C1 segment of cervical spinal cord (tissue), 14 donors: ENCODE measurements around the gene TMEM26.

ENCODE experiments used
- DNase-seq, 14 donors: peaks; one replicate each; lab custom pipeline; 2025; lab: John Stamatoyannopoulos, UW

Gene TMEM26

GRCh38 chr10:61452655-61453641 is at the start of gene TMEM26:
Gene TMEM26 (minus strand): TSS chr10:61453381. CDS start chr10:61453081, 300 bp downstream.
- peak in 2 of 14 donors; percentile 1 to 18 for DNase-seq

- DNase-seq, result no peak
Observed at GRCh38 chr10:61500460-61500859, 47.3 kb upstream of the TMEM26 start.

DNA sequence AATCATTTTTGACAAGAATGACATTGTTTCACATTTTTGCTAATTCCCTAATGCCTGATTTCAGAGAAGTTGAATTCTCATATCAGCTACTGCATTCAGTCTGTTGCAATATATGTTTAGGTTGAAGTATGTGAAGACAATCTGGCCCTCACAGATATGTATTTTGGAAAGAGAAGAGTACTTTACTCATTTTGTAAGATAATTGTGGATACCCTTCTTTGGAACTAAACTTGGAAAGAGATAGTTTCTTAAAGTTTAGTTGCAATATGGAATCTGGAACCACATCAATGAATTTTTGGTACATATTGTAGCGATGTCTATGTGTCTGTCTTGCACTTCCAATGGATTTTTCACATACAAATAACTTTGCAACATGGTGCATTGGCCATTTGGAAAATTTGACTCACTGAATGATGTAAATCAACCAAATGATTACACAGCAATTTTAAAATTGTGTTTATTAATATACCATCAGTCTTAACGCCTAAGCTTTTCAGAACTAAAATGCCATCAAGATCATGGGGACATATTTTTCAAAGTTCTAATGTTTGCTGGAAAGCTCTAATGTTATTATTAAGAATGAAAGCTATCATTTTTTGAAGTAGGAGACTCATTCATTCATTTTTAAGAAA is 39.3 kb upstream of the TMEM26 start:
- no peak for DNase-seq

GRCh38 chr10:61487506-61487905 is 34.3 kb upstream of the TMEM26 start:
- no peak for DNase-seq

DNA sequence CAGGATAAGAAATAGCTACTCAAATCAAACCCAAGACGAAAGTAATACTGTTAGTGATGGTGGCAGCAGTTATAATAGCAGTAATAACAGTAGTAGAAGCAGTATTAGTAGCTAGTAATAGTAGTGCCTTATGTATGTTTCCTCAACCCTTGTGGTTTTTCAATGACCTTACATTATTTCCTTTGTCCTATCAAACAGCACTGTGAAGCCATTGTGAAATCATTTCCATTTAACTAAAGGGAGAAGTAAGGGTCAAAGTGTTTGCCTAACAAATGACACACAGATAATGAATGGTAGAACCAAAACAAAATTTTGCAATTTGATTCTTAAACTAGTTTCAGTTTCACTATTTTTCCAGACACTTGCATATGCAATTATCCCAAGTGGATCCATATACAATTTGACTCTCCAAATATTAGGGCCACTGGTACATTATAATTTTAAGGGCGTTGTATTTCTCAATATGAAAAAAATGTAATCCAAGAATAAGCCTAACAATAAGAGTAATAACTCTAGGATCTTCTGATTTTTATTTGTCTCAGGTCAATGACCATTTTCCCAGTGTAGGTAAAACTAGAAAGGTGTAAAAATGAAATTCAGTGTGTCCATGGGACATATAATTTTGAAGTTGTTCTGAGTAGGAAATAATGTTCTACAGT is 33.7 kb upstream of the TMEM26 start:
- DNase-seq, result no peak

DNA sequence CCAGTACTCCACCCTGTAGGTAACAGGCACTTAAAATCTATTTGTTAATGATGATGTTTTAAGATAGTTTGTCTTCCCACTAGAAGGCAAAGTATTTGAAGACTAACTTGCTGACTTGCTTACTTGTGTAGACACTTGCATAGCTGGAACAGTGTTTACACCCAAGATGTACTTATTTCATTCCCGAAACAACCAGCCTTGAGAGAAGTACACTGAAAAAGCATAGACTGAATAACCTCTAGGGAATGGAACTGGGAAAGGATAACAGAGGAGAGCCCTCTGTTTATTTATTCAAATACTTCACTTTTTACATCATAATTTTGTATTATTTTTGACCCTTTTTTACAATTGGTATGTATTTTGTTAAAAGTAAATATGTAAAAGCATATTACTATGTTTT is 33.1 kb upstream of the TMEM26 start:
- no peak for DNase-seq

GRCh38 chr10:61481597-61481996 is 28.4 kb upstream of the TMEM26 start:
- DNase-seq, result no peak

DNA sequence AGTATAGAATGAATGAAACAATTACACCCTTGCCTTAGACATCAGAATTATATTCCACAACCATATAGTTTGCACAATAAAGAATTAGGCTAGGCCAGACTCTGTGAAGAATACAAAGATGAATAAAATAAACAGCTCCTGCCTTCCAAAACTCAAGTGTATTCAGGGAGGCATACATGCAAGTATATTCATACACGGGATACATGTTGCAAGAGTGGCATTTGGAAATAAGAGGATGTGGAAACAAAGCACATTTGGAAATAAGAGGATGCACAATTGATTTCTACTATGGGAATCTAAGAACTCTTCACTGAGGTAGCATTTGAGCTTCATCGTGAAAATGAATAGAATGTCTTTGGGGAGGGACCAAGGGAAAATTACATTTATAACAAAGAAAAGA is 27.0 kb upstream of the TMEM26 start:
- DNase-seq, result no peak

- no peak for DNase-seq
Observed at GRCh38 chr10:61478621-61479312, 25.6 kb upstream of the TMEM26 start.

GRCh38 chr10:61477451-61477850 is 24.3 kb upstream of the TMEM26 start:
- no peak for DNase-seq

GRCh38 chr10:61476529-61476928 is 23.3 kb upstream of the TMEM26 start:
- DNase-seq, result no peak

- DNase-seq, result no peak
Observed at GRCh38 chr10:61475449-61475873, 22.3 kb upstream of the TMEM26 start.

DNA sequence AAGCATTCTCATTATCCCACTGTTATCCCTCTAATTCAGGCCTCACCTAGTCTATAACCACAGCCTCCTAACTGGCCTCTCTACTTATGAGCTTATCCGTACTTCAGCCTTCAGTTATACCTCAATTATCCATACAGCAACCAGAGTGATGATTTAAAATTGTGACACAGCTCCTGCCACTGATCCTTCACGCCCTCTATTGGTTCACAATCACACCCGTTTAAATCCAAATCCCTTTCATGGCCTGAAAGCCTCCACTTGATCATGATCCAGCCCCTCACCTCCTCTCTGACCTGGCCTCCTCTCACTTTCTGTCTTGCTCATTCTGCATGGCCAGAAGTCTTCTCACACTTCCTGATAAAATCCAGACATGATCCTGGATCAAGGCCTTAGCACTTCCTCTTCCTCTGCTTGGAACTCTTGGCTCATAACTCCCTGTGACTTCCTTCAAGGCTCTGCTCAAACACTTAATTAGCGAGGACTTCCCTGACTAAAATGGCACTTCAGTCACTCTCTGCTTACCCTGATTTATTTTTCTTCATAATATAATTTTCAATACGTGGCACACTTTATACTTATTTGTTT is 19.0 kb upstream of the TMEM26 start:
- DNase-seq, result no peak

GRCh38 chr10:61471491-61471890 is 18.3 kb upstream of the TMEM26 start:
- DNase-seq, result no peak

DNA sequence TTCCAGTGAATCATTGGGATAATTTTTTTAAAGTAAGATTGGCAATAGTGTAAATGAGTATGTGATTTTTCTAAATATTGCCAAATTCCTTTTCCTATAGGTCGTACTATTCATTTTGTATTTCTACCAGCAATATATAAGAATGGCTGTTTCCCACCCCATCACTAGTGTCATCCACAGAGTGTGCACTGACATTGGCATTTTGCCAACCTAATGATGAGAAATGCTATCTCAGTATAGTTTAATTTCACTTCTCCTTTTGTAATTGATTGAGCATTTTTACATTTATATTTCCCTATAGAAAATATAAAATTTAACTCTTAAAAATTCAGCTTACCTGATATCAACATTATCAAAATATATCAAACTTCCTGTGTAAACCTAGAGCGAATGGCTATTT is 17.6 kb upstream of the TMEM26 start:
- DNase-seq, result no peak

GRCh38 chr10:61465901-61466632 is 12.9 kb upstream of the TMEM26 start:
- no peak for DNase-seq

DNA sequence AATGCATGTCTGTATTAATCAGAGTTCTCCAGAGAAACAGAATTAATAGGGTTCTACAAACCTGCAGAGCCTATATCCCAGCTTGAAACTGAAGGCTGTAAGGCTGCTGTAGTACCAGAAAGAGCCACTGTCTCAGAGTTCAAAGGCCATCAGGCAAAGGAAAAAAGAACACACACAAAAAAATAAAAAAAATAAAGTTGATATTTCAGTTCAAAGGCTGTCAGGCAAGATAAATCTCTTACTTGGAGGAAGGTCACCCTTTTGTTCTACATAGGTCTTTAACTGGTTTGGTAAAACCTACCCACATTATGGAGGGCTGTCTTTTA is 12.0 kb upstream of the TMEM26 start:
- DNase-seq, result no peak

- DNase-seq, result no peak
Observed at GRCh38 chr10:61464461-61465170, 11.4 kb upstream of the TMEM26 start.

- DNase-seq, result no peak
Observed at GRCh38 chr10:61463035-61463909, 10.1 kb upstream of the TMEM26 start.
